Esophagus muscularis mucosa (tissue), 4 donors: Measurements from ENCODE around the gene TEC. TPM values are rescaled to one million over a fixed set of nuclear protein-coding genes. Genes with fewer than 3 reads are reported as not detected.

Experiments used
- DNase-seq: peaks from one replicate; pipeline ENCODE4 v3.0.0-alpha.2; 2017; ENCODE audit errors: extremely low spot score
- H3K27ac ChIP-seq, 4 donors: fragments of 200-600 bp; sonication (generic); replicated peaks in 1 of 4; 1 replicate in 3 of 4; 2 replicates in 1 of 4; pipeline ENCODE4 v1.5.1; 2016 to 2019; ENCODE audit warnings: mild to moderate bottlenecking in 1 of 4
- H3K27me3 ChIP-seq, 4 donors: fragments of 200-600 bp; sonication (generic); one replicate each; pipeline versions ENCODE4 v1.5.1 to v1.6.0; 2016 to 2019
- H3K36me3 ChIP-seq, 4 donors: fragments of 200-600 bp; sonication (generic); one replicate each; pipeline ENCODE4 v1.5.1; 2016 to 2019
- H3K4me1 ChIP-seq, 4 donors: fragments of 200-600 bp; sonication (generic); one replicate each; pipeline ENCODE4 v1.5.1; 2016 to 2019
- H3K4me3 ChIP-seq, 4 donors: fragments of 200-600 bp; sonication (generic); 1 replicate in 2 of 4; 2 replicates in 2 of 4; pipeline ENCODE4 v1.5.1; 2016 to 2019; ENCODE audit warnings: mild to moderate bottlenecking in 4 of 4, moderate library complexity in 1 of 4
- H3K9me3 ChIP-seq, 4 donors: fragments of 200-600 bp; sonication (generic); 1 replicate in 3 of 4; 2 replicates in 1 of 4; pipeline ENCODE4 v1.5.1; 2016 to 2019
- CTCF ChIP-seq, 3 experiments: fragments of 200-600 bp in 2 of 3; fragments of 450-650 bp in 1 of 3; sonication (generic) in 2 of 3; IDR thresholded peaks; one replicate each; pipeline ENCODE4 v1.5.1; 2017 to 2019; ENCODE audit warnings: antibody characterized with exemption in 3 of 3, mild to moderate bottlenecking in 2 of 3, moderate library complexity in 1 of 3
- EP300 ChIP-seq: sonication (generic); formaldehyde crosslinking; IDR thresholded peaks from one replicate; pipeline ENCODE4 v1.6.1; 2017; ENCODE audit warnings: antibody characterized with exemption
- POLR2A ChIP-seq: fragments of 450-650 bp; IDR thresholded peaks from one replicate; pipeline ENCODE4 v1.6.1; 2017; ENCODE audit warnings: antibody characterized with exemption, moderate library complexity, mild to moderate bottlenecking, low read depth
- POLR2AphosphoS5 ChIP-seq, 2 donors: sonication (generic); formaldehyde crosslinking; IDR thresholded peaks; one replicate each; pipeline ENCODE4 v1.6.1; 2017; ENCODE audit warnings: antibody characterized with exemption in 2 of 2
- WGBS: methylation state at CpG from one replicate; pipeline ENCODE4 v1.1.5; 2018; 5-methylcytosine and 5-hydroxymethylcytosine counted together
- intact Hi-C: fragments of 100-400 bp; cut with DNase I; formaldehyde crosslinking; loops from one replicate; pipeline ENCODE4 v1.15.1; 2023
- total RNA-seq, 4 donors: library from RNA; depleted of rRNA; stranded (reverse); fragments of >200 nt; gene quantifications; one replicate each; pipeline versions ENCODE4 v1.1.0 to v1.2.1, GENCODE V29; 2016

TEC gene
- total RNA-seq, 4 donors from 2014 or later = 1.5 to 2.2 (median 1.9) TPM

GRCh38 chr4:48195374-48195773, 74.3 kb downstream of the TEC start:
- intact Hi-C loops = no loop called here
- H3K4me1 ChIP-seq = peaks cover 0 to 8% (median 8%) of the 10 kb centered on the region in 4 donors
- WGBS = 16% methylated on average over 3 of the region's 3 CpGs
- H3K27me3 ChIP-seq = no peaks in the 10 kb centered on the region
- H3K4me3 ChIP-seq = no peak overlapping the region
- TF ChIP-seq CTCF (IDR thresholded peaks at IDR 0.05) (no peak), EP300 (no peak), POLR2A (no peak), POLR2AphosphoS5 (IDR thresholded peaks at IDR 0.05) (no peak)
- no peak overlapping the region for H3K27ac ChIP-seq
- H3K36me3 ChIP-seq = no peaks in the 10 kb centered on the region
- DNase-seq = no peak
- no peaks in the 10 kb centered on the region for H3K9me3 ChIP-seq

GRCh38 chr4:48194971-48195370, 74.7 kb downstream of the TEC start:
- no peak for TF ChIP-seq EP300
- Histone ChIP-seq H3K27ac (no peak overlapping the region), H3K4me3 (no peak overlapping the region), H3K4me1 (peaks cover 0 to 8% (median 8%) of the 10 kb centered on the region in 4 donors), H3K36me3 (no peaks in the 10 kb centered on the region), H3K27me3 (no peaks in the 10 kb centered on the region), H3K9me3 (no peaks in the 10 kb centered on the region)
- no peak for DNase-seq
- intact Hi-C loops = no loop called here
- WGBS = 31% methylated on average over 1 of the region's 1 CpG

GRCh38 chr4:48193921-48194468, 75.6 kb downstream of the TEC start:
- no peaks in the 10 kb centered on the region for H3K9me3 ChIP-seq
- no peak for TF ChIP-seq EP300
- no peak for TF ChIP-seq POLR2AphosphoS5 (IDR thresholded peaks at IDR 0.05)
- TF ChIP-seq POLR2A = no peak
- TF ChIP-seq CTCF (IDR thresholded peaks at IDR 0.05) = no peak
- no peaks in the 10 kb centered on the region for H3K27me3 ChIP-seq
- no peak overlapping the region for H3K4me3 ChIP-seq
- no peak for DNase-seq
- WGBS = 95% methylated on average over 3 of the region's 3 CpGs
- H3K36me3 ChIP-seq = no peaks in the 10 kb centered on the region
- peaks cover 0 to 8% (median 8%) of the 10 kb centered on the region in 4 donors for H3K4me1 ChIP-seq
- no peak overlapping the region for H3K27ac ChIP-seq
- intact Hi-C loops = no loop called here

GRCh38 chr4:48193096-48193836, 76.4 kb downstream of the TEC start:
- DNase-seq = no peak
- Histone ChIP-seq H3K36me3 (no peaks in the 10 kb centered on the region), H3K4me1 (peaks cover 0 to 8% (median 8%) of the 10 kb centered on the region in 4 donors), H3K27me3 (no peaks in the 10 kb centered on the region), H3K9me3 (no peaks in the 10 kb centered on the region), H3K27ac (no peak overlapping the region), H3K4me3 (no peak overlapping the region)
- intact Hi-C loops = no loop called here
- TF ChIP-seq POLR2A = no peak
- TF ChIP-seq CTCF (IDR thresholded peaks at IDR 0.05) = no peak
- no peak for TF ChIP-seq POLR2AphosphoS5 (IDR thresholded peaks at IDR 0.05)
- no peak for TF ChIP-seq EP300
- 87% methylated on average over 6 of the region's 6 CpGs for WGBS

- Histone ChIP-seq H3K27ac (no peak overlapping the region), H3K27me3 (no peaks in the 10 kb centered on the region), H3K36me3 (no peaks in the 10 kb centered on the region), H3K4me1 (peaks cover 0 to 8% (median 8%) of the 10 kb centered on the region in 4 donors), H3K4me3 (no peak overlapping the region), H3K9me3 (no peaks in the 10 kb centered on the region)
- DNase-seq = no peak
- TF ChIP-seq CTCF (IDR thresholded peaks at IDR 0.05) (no peak), POLR2AphosphoS5 (IDR thresholded peaks at IDR 0.05) (no peak), EP300 (no peak), POLR2A (no peak)
- intact Hi-C loops = no loop called here
- WGBS = 100% methylated on average over 1 of the region's 1 CpG
Observed at GRCh38 chr4:48191758-48192157, 77.9 kb downstream of the TEC start.
